Stomach (tissue), 9 donors: ENCODE results near the gene GPR68. TPM values are rescaled to one million over a fixed set of nuclear protein-coding genes. Genes with fewer than 3 reads are reported as not detected.

Experiments
- DNase-seq, 2 donors: peaks; one replicate each; pipeline versions ENCODE4 v3.0.0 to v3.0.0-alpha.2; 2013 to 2019
- H3K27ac ChIP-seq, 5 donors: fragments of 200-600 bp in 4 of 5; sonication (generic) in 4 of 5; one replicate each; pipeline ENCODE4 v1.5.1; 2013 to 2019; ENCODE audit warnings: mild to moderate bottlenecking in 1 of 5, moderate library complexity in 1 of 5
- H3K27me3 ChIP-seq, 3 donors: fragments of 200-600 bp; sonication (generic); one replicate each; pipeline ENCODE4 v1.5.1; 2017 to 2019; ENCODE audit warnings: mixed run types in 1 of 3
- H3K36me3 ChIP-seq, 4 donors: fragments of 200-600 bp; sonication (generic); 1 replicate in 3 of 4; 2 replicates in 1 of 4; pipeline ENCODE4 v1.5.1; 2016 to 2019
- H3K4me1 ChIP-seq, 4 donors: fragments of 200-600 bp; sonication (generic); one replicate each; pipeline ENCODE4 v1.5.1; 2016 to 2019
- H3K4me3 ChIP-seq, 4 donors: fragments of 200-600 bp; sonication (generic) in 3 of 4; one replicate each; pipeline ENCODE4 v1.5.1; 2016 to 2019; ENCODE audit warnings: mild to moderate bottlenecking in 1 of 4
- H3K9me3 ChIP-seq, 4 donors: fragments of 200-600 bp; sonication (generic); one replicate each; pipeline ENCODE4 v1.5.1; 2016 to 2019
- CTCF ChIP-seq, 7 experiments: fragments of 450-650 bp in 4 of 7; fragments of 200-600 bp in 3 of 7; sonication (generic) in 3 of 7; IDR thresholded peaks; one replicate each; pipeline ENCODE4 v1.5.1; 2016 to 2019; ENCODE audit warnings: antibody characterized with exemption in 7 of 7, control low read depth in 2 of 7, mild to moderate bottlenecking in 1 of 7
- EP300 ChIP-seq: sonication (generic); formaldehyde crosslinking; IDR thresholded peaks from one replicate; pipeline ENCODE4 v1.6.1; 2017; ENCODE audit warnings: antibody characterized with exemption
- POLR2A ChIP-seq, 4 donors: fragments of 450-650 bp; IDR thresholded peaks; one replicate each; pipeline ENCODE4 v1.6.1; 2016; ENCODE audit warnings: antibody characterized with exemption in 4 of 4, control low read depth in 2 of 4, mild to moderate bottlenecking in 1 of 4, moderate library complexity in 1 of 4
- POLR2AphosphoS5 ChIP-seq, 3 donors: sonication (generic); formaldehyde crosslinking; IDR thresholded peaks; one replicate each; pipeline ENCODE4 v1.6.1; 2016; ENCODE audit warnings: antibody characterized with exemption in 3 of 3
- WGBS, 5 donors: extraction: QIAGEN DNeasy Blood & Tissue Kit in 3 of 5; methylation state at CpG; one replicate each; pipeline versions ENCODE4 v1.1.5 to v1.1.7; 2013 to 2018; 5-methylcytosine and 5-hydroxymethylcytosine counted together
- intact Hi-C: fragments of 100-400 bp; cut with DNase I; formaldehyde crosslinking; loops from one replicate; pipeline ENCODE4 v1.15.1; 2023; ENCODE audit warnings: low total_unique reads
- polyA plus RNA-seq, 3 donors: library from polyadenylated mRNA; stranded (reverse); fragments of 200-250 nt; gene quantifications; one replicate each; pipeline ENCODE4 v1.2.3, GENCODE V29; 2013
- total RNA-seq, 5 donors: library from RNA; depleted of rRNA; stranded (reverse); fragments of >200 nt; gene quantifications; one replicate each; pipeline versions ENCODE4 v1.1.0 to v1.2.3, GENCODE V29; 2014 to 2016
- donor health status: healthy with polysubstance abuse.
- donor health status: Bipolar disorder and iron deficiency.
- donor health status: healthy.

GPR68 gene
- total and polyA plus RNA-seq, 8 donors: 1.9 to 19.3 (median 9.0) TPM; not detected in 2

- 94 to 100% (median 97%) methylated on average over 3 to 14 of the region's 14 CpGs for WGBS, 5 donors
- Histone ChIP-seq H3K4me3 (no peak overlapping the region), H3K36me3 (peaks cover 21 to 92% (median 71%) of the 10 kb centered on the region in 4 donors), H3K9me3 (no peaks in the 10 kb centered on the region), H3K27ac (no peak overlapping the region), H3K4me1 (peaks cover 0 to 24% (median 6%) of the 10 kb centered on the region in 4 donors), H3K27me3 (no peaks in the 10 kb centered on the region)
- TF ChIP-seq EP300 (no peak), POLR2A (IDR thresholded peaks at IDR 0.05) (no peak), POLR2AphosphoS5 (IDR thresholded peaks at IDR 0.05) (no peak), CTCF (IDR thresholded peaks at IDR 0.05) (no peak)
- intact Hi-C loops: loop anchor here (10.0 kb wide), 1 partner anchor 378 kb away; no protein-coding TSS in a partner anchor
- no peak for DNase-seq
Observed at GRCh38 chr14:91282954-91283645, 38.6 kb upstream of the GPR68 start.

- Histone ChIP-seq H3K36me3 (peaks cover 26 to 93% (median 72%) of the 10 kb centered on the region in 4 donors), H3K9me3 (no peaks in the 10 kb centered on the region), H3K27me3 (no peaks in the 10 kb centered on the region), H3K27ac (no peak overlapping the region), H3K4me3 (no peak overlapping the region), H3K4me1 (peaks cover 0 to 35% (median 12%) of the 10 kb centered on the region in 4 donors)
- 91 to 97% (median 95%) methylated on average over 9 of the region's 9 CpGs for WGBS, 5 donors
- TF ChIP-seq EP300 (no peak), POLR2AphosphoS5 (IDR thresholded peaks at IDR 0.05) (no peak), POLR2A (IDR thresholded peaks at IDR 0.05) (no peak), CTCF (IDR thresholded peaks at IDR 0.05) (no peak)
- no peak for DNase-seq
- intact Hi-C loops: loop anchor here (10.0 kb wide), 1 partner anchor 377 kb away; no protein-coding TSS in a partner anchor
Observed at GRCh38 chr14:91281346-91281745, 36.8 kb upstream of the GPR68 start.

- no peak overlapping the region for H3K27ac ChIP-seq
- no peak overlapping the region for H3K4me3 ChIP-seq
- H3K27me3 ChIP-seq: no peaks in the 10 kb centered on the region
- peaks cover 22 to 90% (median 66%) of the 10 kb centered on the region in 4 donors for H3K36me3 ChIP-seq
- 35 to 63% (median 43%) methylated on average over 5 of the region's 5 CpGs for WGBS, 5 donors
- H3K9me3 ChIP-seq: no peaks in the 10 kb centered on the region
- no peak for DNase-seq
- TF ChIP-seq POLR2A (IDR thresholded peaks at IDR 0.05) (no peak), CTCF (IDR thresholded peaks at IDR 0.05) (no peak), EP300 (no peak), POLR2AphosphoS5 (IDR thresholded peaks at IDR 0.05) (no peak)
- intact Hi-C loops: loop anchor here (10.0 kb wide), 1 partner anchor 375 kb away; no protein-coding TSS in a partner anchor
- H3K4me1 ChIP-seq: peaks cover 0 to 42% (median 14%) of the 10 kb centered on the region in 4 donors
Observed at GRCh38 chr14:91280129-91280528, 35.6 kb upstream of the GPR68 start.

GRCh38 chr14:91279354-91279753 is 34.9 kb upstream of the GPR68 start:
- H3K27ac ChIP-seq: no peak overlapping the region
- H3K4me3 ChIP-seq: no peak overlapping the region
- intact Hi-C loops: no loop called here
- no peak for DNase-seq
- H3K36me3 ChIP-seq: peaks cover 21 to 90% (median 64%) of the 10 kb centered on the region in 4 donors
- peaks cover 0 to 42% (median 14%) of the 10 kb centered on the region in 4 donors for H3K4me1 ChIP-seq
- WGBS, 5 donors: 88 to 94% (median 92%) methylated on average over 10 of the region's 10 CpGs
- TF ChIP-seq POLR2A (IDR thresholded peaks at IDR 0.05): no peak
- TF ChIP-seq CTCF (IDR thresholded peaks at IDR 0.05): no peak
- TF ChIP-seq EP300: no peak
- no peaks in the 10 kb centered on the region for H3K27me3 ChIP-seq
- no peaks in the 10 kb centered on the region for H3K9me3 ChIP-seq
